Mesothelial cell of epicardium (in vitro differentiated cells): Measurements from ENCODE around the gene FAM124B. TPM values are rescaled to one million over a fixed set of nuclear protein-coding genes. Genes with fewer than 3 reads are reported as not detected.

Experiments used
- DNase-seq, 2 experiments: peaks; one replicate each; pipeline ENCODE4 v3.0.0; 2021; ENCODE audit warnings: low spot score in 2 of 2; ENCODE audit not compliant: unreplicated experiment in 2 of 2
- H3K27ac Mint-ChIP-seq: 2 replicates; pipeline ENCODE4 v1.8.0; 2021; ENCODE audit warnings: mixed read lengths
- H3K27me3 Mint-ChIP-seq: 2 replicates; pipeline ENCODE4 v1.8.0; 2021; ENCODE audit warnings: low read depth, mixed read lengths
- H3K36me3 Mint-ChIP-seq: 2 replicates; pipeline ENCODE4 v1.8.0; 2021; ENCODE audit warnings: mixed read lengths
- H3K4me1 Mint-ChIP-seq: 2 replicates; pipeline ENCODE4 v1.8.0; 2021; ENCODE audit warnings: mixed read lengths
- H3K4me3 Mint-ChIP-seq: 2 replicates; pipeline ENCODE4 v1.8.0; 2021; ENCODE audit warnings: mild to moderate bottlenecking, moderate library complexity, mixed read lengths
- H3K9me3 Mint-ChIP-seq: 2 replicates; pipeline ENCODE4 v1.8.0; 2021; ENCODE audit warnings: mixed read lengths
- total RNA-seq: library from RNA; stranded (reverse); gene quantifications from 3 replicates; pipeline ENCODE4 v1.2.1, GENCODE V29; 2021
- TF ChIP-seq, protein P1 (sequence below): fragments of 200-600 bp; sonication (generic); IDR thresholded peaks from one replicate; pipeline ENCODE4 v1.5.0; 2021; ENCODE audit warnings: antibody characterized with exemption; ENCODE audit not compliant: unreplicated experiment

FAM124B gene
- total RNA-seq, 1 donor from 2014 or later, result not detected

DNA sequence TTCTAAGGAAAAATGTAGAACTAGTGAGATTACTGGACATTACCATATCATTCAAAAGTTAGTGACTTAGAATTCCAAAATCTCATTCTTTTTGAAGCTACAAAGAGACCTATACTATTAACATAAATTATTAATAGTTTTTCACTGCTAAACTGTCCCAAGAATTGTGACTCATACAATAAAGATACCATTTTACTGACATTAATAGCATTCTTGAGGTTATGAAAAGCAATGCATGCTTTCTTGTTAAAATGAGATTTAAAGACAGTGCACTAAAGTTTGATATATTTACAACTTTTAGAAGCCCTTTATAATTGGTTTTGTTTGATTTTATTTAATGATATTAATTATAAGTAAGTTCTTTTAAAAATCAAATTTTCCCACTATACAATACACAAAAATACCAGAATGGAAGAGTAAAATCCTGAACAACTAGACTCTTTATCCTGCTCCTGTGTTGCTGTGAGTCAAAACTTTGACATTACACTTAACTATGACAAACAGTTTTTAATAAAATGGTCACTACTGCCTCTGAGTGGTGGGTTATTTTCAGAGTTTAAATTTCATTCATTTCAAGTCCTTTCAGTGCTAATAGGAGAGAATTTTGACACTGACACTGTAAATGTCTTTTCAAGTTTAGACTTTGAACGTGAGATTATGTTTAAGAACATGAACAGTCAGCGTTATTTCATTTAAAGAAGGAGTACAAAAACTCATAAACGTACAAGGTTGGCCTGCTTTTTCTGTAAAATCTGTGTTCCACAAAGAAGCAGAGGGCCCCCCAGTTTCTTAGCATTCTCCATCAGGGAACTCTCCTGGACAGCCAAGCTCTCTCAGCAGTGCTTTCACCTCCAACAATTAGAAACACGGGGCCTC is 54.5 kb downstream of the FAM124B start:
- DNase-seq, result no peak
- Mint-ChIP-seq H3K4me3 (no peak overlapping the region), H3K27me3 (no peaks in the 10 kb centered on the region), H3K4me1 (peaks cover 8% of the 10 kb centered on the region), H3K27ac (no peak overlapping the region), H3K9me3 (peaks cover 7% of the 10 kb centered on the region), H3K36me3 (no peaks in the 10 kb centered on the region)
- TF ChIP-seq, protein P1, sequence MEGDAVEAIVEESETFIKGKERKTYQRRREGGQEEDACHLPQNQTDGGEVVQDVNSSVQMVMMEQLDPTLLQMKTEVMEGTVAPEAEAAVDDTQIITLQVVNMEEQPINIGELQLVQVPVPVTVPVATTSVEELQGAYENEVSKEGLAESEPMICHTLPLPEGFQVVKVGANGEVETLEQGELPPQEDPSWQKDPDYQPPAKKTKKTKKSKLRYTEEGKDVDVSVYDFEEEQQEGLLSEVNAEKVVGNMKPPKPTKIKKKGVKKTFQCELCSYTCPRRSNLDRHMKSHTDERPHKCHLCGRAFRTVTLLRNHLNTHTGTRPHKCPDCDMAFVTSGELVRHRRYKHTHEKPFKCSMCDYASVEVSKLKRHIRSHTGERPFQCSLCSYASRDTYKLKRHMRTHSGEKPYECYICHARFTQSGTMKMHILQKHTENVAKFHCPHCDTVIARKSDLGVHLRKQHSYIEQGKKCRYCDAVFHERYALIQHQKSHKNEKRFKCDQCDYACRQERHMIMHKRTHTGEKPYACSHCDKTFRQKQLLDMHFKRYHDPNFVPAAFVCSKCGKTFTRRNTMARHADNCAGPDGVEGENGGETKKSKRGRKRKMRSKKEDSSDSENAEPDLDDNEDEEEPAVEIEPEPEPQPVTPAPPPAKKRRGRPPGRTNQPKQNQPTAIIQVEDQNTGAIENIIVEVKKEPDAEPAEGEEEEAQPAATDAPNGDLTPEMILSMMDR, result no peak

DNA sequence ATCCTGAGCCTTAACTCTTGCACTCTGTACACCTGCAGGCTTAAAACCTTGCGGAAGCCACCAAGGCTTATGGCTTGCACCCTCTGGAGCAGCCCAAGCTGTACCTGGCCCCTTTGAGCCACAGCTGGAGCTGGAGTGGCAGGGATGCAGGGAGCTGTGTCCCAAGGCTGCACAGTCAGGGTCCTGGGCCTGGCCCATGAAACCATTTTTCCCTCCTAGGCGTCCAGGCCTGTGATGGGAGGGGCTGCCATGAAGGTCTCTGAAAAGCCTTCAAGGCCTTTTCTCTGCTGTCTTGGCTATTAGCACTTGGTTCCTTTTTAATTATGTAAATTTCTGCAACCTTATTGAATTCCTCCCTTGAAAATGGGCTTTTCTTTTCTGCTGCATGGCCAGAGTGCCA is 56.4 kb downstream of the FAM124B start:
- no peaks in the 10 kb centered on the region for H3K36me3 Mint-ChIP-seq
- TF ChIP-seq, protein P1, result no peak
- no peak for DNase-seq
- peaks cover 8% of the 10 kb centered on the region for H3K4me1 Mint-ChIP-seq
- H3K4me3 Mint-ChIP-seq, result no peak overlapping the region
- H3K27ac Mint-ChIP-seq, result no peak overlapping the region
- H3K27me3 Mint-ChIP-seq, result no peaks in the 10 kb centered on the region
- peaks cover 7% of the 10 kb centered on the region for H3K9me3 Mint-ChIP-seq

- H3K27me3 Mint-ChIP-seq, result no peaks in the 10 kb centered on the region
- DNase-seq, result no peak
- no peaks in the 10 kb centered on the region for H3K36me3 Mint-ChIP-seq
- no peak overlapping the region for H3K27ac Mint-ChIP-seq
- H3K4me1 Mint-ChIP-seq, result peaks cover 8% of the 10 kb centered on the region
- H3K4me3 Mint-ChIP-seq, result no peak overlapping the region
- TF ChIP-seq, protein P1, result no peak
- H3K9me3 Mint-ChIP-seq, result peaks cover 7% of the 10 kb centered on the region
These were observed 58.7 kb downstream of the FAM124B start for GRCh38 chr2:224343226-224343625.

- H3K36me3 Mint-ChIP-seq, result no peaks in the 10 kb centered on the region
- H3K27ac Mint-ChIP-seq, result no peak overlapping the region
- no peaks in the 10 kb centered on the region for H3K27me3 Mint-ChIP-seq
- H3K4me1 Mint-ChIP-seq, result peaks cover 5% of the 10 kb centered on the region
- DNase-seq, result no peak
- H3K4me3 Mint-ChIP-seq, result no peak overlapping the region
- TF ChIP-seq, protein P1, result no peak
- peaks cover 5% of the 10 kb centered on the region for H3K9me3 Mint-ChIP-seq
These were observed 65.9 kb downstream of the FAM124B start for GRCh38 chr2:224335991-224336390.

GRCh38 chr2:224334726-224335125 is 67.2 kb downstream of the FAM124B start:
- TF ChIP-seq, protein P1, result no peak
- Mint-ChIP-seq H3K4me1 (peaks cover 5% of the 10 kb centered on the region), H3K9me3 (peaks cover 5% of the 10 kb centered on the region)

More at GRCh38 chr2:224334726-224335125, 67.2 kb downstream of the FAM124B start:
- DNase-seq, result no peak
- Mint-ChIP-seq H3K27me3 (no peaks in the 10 kb centered on the region), H3K4me3 (no peak overlapping the region), H3K36me3 (no peaks in the 10 kb centered on the region), H3K27ac (no peak overlapping the region)
